Osteocyte (in vitro differentiated cells): ENCODE results near the gene MROH8. TPM values are rescaled to one million over a fixed set of nuclear protein-coding genes. Genes with fewer than 3 reads are reported as not detected.

ENCODE experiments used
- DNase-seq: peaks from one replicate; pipeline ENCODE4 v3.0.0; 2021; ENCODE audit warnings: mixed read lengths; ENCODE audit not compliant: unreplicated experiment; ENCODE audit errors: extremely low spot score
- H3K27ac Mint-ChIP-seq: one replicate; pipeline ENCODE4 v1.8.0; 2021; ENCODE audit warnings: mild to moderate bottlenecking, mixed read lengths; ENCODE audit not compliant: unreplicated experiment
- H3K27me3 Mint-ChIP-seq: one replicate; pipeline ENCODE4 v1.8.0; 2021; ENCODE audit warnings: mixed read lengths; ENCODE audit not compliant: unreplicated experiment
- H3K36me3 Mint-ChIP-seq: one replicate; pipeline ENCODE4 v1.8.0; 2021; ENCODE audit warnings: mixed read lengths; ENCODE audit not compliant: unreplicated experiment
- H3K4me1 Mint-ChIP-seq: one replicate; pipeline ENCODE4 v1.8.0; 2021; ENCODE audit warnings: mixed read lengths; ENCODE audit not compliant: unreplicated experiment
- H3K4me3 Mint-ChIP-seq: one replicate; pipeline ENCODE4 v1.8.0; 2021; ENCODE audit warnings: mild to moderate bottlenecking, moderate library complexity, mixed read lengths; ENCODE audit not compliant: unreplicated experiment
- H3K9me3 Mint-ChIP-seq: one replicate; pipeline ENCODE4 v1.8.0; 2021; ENCODE audit warnings: mixed read lengths; ENCODE audit not compliant: unreplicated experiment
- total RNA-seq: library from RNA; stranded (reverse); gene quantifications from 2 replicates; pipeline ENCODE4 v1.2.1, GENCODE V29; 2021
- TF ChIP-seq, protein P1 (sequence below): fragments of 200-600 bp; sonication (generic); IDR thresholded peaks from 2 replicates; pipeline ENCODE4 v1.5.0; 2021; ENCODE audit warnings: antibody characterized with exemption, mild to moderate bottlenecking, moderate library complexity

Gene MROH8
- total RNA-seq, 1 donor from 2014 or later = 1.5 TPM

DNA sequence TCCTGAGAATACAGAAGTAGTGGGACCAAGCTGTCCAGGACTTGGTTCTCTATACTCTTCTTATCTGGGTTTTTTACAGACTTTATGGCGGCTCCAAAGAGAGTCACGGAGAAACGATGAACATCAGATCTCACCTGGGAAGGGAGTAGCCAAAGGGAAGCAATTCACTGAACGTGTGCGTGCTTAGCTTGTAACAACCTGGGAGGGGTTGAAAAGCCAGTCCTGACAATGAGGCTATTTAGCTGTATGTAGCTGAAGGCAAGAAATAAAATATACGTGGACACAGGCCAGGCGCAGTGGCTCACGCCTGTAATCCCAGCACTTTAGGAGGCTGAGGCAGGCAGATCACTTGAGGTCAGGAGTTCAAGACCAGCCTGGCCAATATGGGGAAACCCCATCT lies 65.3 kb downstream of the MROH8 start:
- DNase-seq = no peak
- Mint-ChIP-seq H3K27me3 (no peaks in the 10 kb centered on the region), H3K27ac (no peak overlapping the region), H3K9me3 (no peaks in the 10 kb centered on the region), H3K4me3 (no peak overlapping the region), H3K4me1 (no peaks in the 10 kb centered on the region), H3K36me3 (no peaks in the 10 kb centered on the region)
- TF ChIP-seq, protein P1, sequence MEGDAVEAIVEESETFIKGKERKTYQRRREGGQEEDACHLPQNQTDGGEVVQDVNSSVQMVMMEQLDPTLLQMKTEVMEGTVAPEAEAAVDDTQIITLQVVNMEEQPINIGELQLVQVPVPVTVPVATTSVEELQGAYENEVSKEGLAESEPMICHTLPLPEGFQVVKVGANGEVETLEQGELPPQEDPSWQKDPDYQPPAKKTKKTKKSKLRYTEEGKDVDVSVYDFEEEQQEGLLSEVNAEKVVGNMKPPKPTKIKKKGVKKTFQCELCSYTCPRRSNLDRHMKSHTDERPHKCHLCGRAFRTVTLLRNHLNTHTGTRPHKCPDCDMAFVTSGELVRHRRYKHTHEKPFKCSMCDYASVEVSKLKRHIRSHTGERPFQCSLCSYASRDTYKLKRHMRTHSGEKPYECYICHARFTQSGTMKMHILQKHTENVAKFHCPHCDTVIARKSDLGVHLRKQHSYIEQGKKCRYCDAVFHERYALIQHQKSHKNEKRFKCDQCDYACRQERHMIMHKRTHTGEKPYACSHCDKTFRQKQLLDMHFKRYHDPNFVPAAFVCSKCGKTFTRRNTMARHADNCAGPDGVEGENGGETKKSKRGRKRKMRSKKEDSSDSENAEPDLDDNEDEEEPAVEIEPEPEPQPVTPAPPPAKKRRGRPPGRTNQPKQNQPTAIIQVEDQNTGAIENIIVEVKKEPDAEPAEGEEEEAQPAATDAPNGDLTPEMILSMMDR = no peak

DNA sequence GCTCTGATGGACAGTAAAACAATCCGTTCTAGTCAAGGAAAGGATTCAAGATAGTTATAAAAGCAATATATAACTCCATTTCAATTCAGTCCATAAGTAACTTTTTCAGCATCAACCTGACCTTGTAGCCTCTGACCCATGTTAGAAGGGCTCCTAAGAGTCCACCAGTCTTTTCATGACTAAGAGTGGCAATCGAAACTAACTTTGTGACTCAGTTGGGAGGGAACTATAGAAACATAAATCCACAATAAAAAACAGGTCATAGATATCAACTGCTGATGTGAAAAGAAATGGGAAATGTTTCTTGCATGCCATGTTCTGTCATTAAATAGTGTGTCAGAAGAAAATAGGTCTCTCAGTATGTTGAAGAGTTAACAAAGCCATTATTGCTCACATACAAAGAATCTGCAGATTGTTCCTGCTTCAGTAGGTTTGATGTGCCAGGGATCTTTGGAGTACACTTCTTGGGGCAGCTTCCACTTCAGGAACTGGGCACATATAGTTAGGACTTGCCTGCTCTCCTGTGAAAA lies 67.4 kb downstream of the MROH8 start:
- H3K9me3 Mint-ChIP-seq = no peaks in the 10 kb centered on the region
- no peak for DNase-seq
- TF ChIP-seq, protein P1 = no peak
- no peak overlapping the region for H3K4me3 Mint-ChIP-seq
- H3K4me1 Mint-ChIP-seq = no peaks in the 10 kb centered on the region
- H3K27me3 Mint-ChIP-seq = no peaks in the 10 kb centered on the region
- no peak overlapping the region for H3K27ac Mint-ChIP-seq
- H3K36me3 Mint-ChIP-seq = no peaks in the 10 kb centered on the region

DNA sequence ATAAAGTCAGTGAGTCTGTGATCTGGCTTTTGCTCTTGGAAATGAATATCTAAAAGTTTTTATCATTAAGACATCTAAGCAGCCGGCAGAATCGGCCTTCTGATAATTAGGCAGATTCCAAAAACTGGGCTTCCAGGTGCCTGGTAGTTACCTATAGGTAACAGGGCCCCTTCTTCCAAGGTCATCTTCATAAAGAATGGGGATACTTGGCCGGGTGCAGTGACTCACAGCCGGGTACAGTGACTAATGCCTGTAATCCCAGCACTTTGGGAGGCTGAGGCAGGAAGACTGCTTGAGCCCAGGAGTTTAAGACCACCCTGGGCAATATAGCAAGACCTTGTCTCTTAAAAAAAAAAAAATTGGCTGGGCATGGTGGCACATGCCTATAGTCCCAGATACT lies 70.7 kb downstream of the MROH8 start:
- DNase-seq = no peak
- no peaks in the 10 kb centered on the region for H3K36me3 Mint-ChIP-seq
- H3K4me3 Mint-ChIP-seq = no peak overlapping the region
- TF ChIP-seq, protein P1 = no peak
- no peaks in the 10 kb centered on the region for H3K4me1 Mint-ChIP-seq
- H3K9me3 Mint-ChIP-seq = no peaks in the 10 kb centered on the region
- H3K27me3 Mint-ChIP-seq = no peaks in the 10 kb centered on the region
- H3K27ac Mint-ChIP-seq = no peak overlapping the region

DNA sequence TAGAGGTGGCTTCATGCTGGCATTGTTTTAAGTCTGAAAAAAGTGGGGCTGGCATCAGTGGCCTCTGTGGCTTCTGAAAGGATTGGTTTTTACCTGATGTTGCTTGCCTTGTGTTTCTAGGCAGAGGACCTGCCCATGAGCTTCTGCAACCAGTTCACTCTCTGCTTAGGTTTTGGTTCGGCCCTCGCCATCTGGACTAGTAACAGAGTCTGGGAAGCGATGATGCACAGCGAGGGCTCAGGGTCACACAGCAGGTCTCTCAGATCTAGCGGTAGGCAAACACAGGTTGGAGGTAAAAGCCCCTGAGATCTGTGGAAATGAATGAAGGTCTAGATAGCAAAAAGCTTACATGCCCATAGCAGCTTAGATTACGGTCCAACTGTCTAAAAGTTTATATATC lies 76.8 kb downstream of the MROH8 start:
- Mint-ChIP-seq H3K4me1 (no peaks in the 10 kb centered on the region), H3K4me3 (no peak overlapping the region), H3K27ac (no peak overlapping the region), H3K27me3 (no peaks in the 10 kb centered on the region), H3K36me3 (no peaks in the 10 kb centered on the region), H3K9me3 (no peaks in the 10 kb centered on the region)
- no peak for DNase-seq
- TF ChIP-seq, protein P1 = no peak

DNA sequence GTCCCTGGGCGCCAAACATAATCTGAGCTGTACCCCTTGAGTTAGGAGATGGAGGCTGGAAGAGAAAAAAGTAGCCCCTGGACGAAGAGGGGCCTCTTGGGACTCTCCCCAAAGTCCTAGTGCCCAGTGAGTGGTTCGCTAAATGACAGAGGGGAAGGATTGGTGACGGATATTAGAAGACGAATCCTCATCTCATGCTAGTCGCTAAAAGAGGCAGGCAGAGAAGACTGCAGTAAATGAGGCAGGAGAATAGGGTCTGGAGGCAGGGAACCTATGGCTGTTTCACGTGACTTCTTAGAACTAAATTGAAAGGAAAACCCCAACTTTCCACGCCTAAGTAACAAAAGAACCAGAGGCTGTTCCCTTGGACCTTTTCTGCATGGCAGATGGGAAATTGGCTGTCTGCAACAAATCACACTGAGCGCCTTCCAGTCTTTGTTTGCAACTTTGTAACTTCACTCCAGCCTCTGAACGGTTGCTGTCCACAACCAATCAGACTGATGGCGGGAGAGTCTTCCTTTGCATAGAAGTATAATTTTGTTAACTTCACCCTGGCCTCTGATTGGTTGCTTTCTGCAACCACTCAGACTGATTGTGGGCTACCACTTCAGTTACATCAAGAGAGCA lies 82.8 kb downstream of the MROH8 start:
- TF ChIP-seq, protein P1 = no peak
- DNase-seq = no peak
- peaks cover 11% of the 10 kb centered on the region for H3K4me1 Mint-ChIP-seq
- H3K9me3 Mint-ChIP-seq = no peaks in the 10 kb centered on the region
- H3K27me3 Mint-ChIP-seq = no peaks in the 10 kb centered on the region
- no peaks in the 10 kb centered on the region for H3K36me3 Mint-ChIP-seq
- H3K4me3 Mint-ChIP-seq = peak overlapping the region; percentile 97
- peak overlapping the region; percentile 97 for H3K27ac Mint-ChIP-seq
